H1 (cell line): Measurements from ENCODE around the gene ETNPPL. TPM values are rescaled to one million over a fixed set of nuclear protein-coding genes. Genes with fewer than 3 reads are reported as not detected.

Source experiments
- CREB1 ChIP-seq: IDR thresholded peaks from 2 replicates; pipeline ENCODE4 v1.6.1; 2012; ENCODE audit warnings: inconsistent platforms
- EZH2 ChIP-seq: fragments of 200-600 bp; sonication (generic); IDR thresholded peaks from 2 replicates; pipeline ENCODE4 v1.7.1; 2012; ENCODE audit warnings: low read depth, mild to moderate bottlenecking, moderate library complexity, low read length, inconsistent platforms; ENCODE audit not compliant: severe bottlenecking
- GABPA ChIP-seq: IDR thresholded peaks from 2 replicates; pipeline ENCODE4 v1.6.1; 2011; ENCODE audit warnings: mild to moderate bottlenecking, low read length, moderate library complexity, borderline replicate concordance; ENCODE audit not compliant: insufficient read depth
- POU5F1 ChIP-seq: IDR thresholded peaks from 2 replicates; pipeline ENCODE4 v1.6.1; 2011; ENCODE audit warnings: low read depth, mild to moderate bottlenecking, low read length, moderate library complexity
- polyA plus RNA-seq, 7 experiments: library from polyadenylated mRNA; depleted of rRNA in 3 of 7; stranded (reverse) in 5 of 7; unstranded in 2 of 7; fragments of >200 nt in 5 of 7; fragments of 200-250 nt in 2 of 7; gene quantifications; 1 replicate in 5 of 7; 2 replicates in 1 of 7; 4 replicates in 1 of 7; pipeline versions ENCODE4 v1.2.1 to v1.2.3, GENCODE V29; 2011 to 2013; ENCODE audit warnings: missing spikeins in 2 of 7, mixed read lengths in 2 of 7
- total RNA-seq: library from RNA; stranded (reverse); fragmentation: NEBNext Ultra II Directional; extraction: Animal tissue kit (Norgen Biotek cat#: 25700); gene quantifications from 2 replicates; pipeline ENCODE4 v1.2.1, GENCODE V29; 2021
- TF ChIP-seq, protein P1 (sequence below): IDR thresholded peaks from 2 replicates; pipeline ENCODE4 v1.6.1; 2011; ENCODE audit warnings: low read depth, mild to moderate bottlenecking, low read length; ENCODE audit not compliant: insufficient read depth
- TF ChIP-seq, protein P2 (sequence below): fragments of 300-600 bp; sonication (generic); IDR thresholded peaks from 2 replicates; pipeline ENCODE4 v1.7.1; 2012; ENCODE audit warnings: low read length, moderate library complexity, mild to moderate bottlenecking, inconsistent platforms; ENCODE audit not compliant: insufficient replicate concordance

ETNPPL gene
- total and polyA plus RNA-seq, 2 of the 8 experiments (the other 6 are each of a cell fraction or from before 2014, with no cell fraction given): 0.80 to 2.5 TPM

DNA sequence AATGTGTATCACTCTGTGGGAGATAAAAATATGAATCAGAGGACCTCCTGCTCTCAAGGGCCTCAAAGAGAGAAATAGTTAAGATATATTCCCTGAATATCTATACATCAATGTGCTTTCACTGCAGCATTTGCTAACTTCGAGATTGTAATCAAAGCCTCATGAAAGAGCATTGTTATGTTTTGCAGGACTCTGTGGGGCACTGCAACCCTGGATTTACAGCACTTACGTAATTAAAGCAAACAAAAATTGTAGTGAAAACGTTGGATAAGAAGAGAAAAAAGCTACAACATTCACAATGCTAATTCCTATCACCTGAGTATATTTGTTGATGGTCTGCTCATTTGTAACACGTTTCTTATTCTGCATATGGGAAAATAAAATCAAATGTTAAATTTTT lies 48.0 kb downstream of the ETNPPL start (continued):
- no peak for TF ChIP-seq EZH2
- no peak for TF ChIP-seq GABPA
- no peak for TF ChIP-seq CREB1
- TF ChIP-seq, protein P1, sequence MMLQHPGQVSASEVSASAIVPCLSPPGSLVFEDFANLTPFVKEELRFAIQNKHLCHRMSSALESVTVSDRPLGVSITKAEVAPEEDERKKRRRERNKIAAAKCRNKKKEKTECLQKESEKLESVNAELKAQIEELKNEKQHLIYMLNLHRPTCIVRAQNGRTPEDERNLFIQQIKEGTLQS: no peak
- no peak for TF ChIP-seq POU5F1
- TF ChIP-seq, protein P2, sequence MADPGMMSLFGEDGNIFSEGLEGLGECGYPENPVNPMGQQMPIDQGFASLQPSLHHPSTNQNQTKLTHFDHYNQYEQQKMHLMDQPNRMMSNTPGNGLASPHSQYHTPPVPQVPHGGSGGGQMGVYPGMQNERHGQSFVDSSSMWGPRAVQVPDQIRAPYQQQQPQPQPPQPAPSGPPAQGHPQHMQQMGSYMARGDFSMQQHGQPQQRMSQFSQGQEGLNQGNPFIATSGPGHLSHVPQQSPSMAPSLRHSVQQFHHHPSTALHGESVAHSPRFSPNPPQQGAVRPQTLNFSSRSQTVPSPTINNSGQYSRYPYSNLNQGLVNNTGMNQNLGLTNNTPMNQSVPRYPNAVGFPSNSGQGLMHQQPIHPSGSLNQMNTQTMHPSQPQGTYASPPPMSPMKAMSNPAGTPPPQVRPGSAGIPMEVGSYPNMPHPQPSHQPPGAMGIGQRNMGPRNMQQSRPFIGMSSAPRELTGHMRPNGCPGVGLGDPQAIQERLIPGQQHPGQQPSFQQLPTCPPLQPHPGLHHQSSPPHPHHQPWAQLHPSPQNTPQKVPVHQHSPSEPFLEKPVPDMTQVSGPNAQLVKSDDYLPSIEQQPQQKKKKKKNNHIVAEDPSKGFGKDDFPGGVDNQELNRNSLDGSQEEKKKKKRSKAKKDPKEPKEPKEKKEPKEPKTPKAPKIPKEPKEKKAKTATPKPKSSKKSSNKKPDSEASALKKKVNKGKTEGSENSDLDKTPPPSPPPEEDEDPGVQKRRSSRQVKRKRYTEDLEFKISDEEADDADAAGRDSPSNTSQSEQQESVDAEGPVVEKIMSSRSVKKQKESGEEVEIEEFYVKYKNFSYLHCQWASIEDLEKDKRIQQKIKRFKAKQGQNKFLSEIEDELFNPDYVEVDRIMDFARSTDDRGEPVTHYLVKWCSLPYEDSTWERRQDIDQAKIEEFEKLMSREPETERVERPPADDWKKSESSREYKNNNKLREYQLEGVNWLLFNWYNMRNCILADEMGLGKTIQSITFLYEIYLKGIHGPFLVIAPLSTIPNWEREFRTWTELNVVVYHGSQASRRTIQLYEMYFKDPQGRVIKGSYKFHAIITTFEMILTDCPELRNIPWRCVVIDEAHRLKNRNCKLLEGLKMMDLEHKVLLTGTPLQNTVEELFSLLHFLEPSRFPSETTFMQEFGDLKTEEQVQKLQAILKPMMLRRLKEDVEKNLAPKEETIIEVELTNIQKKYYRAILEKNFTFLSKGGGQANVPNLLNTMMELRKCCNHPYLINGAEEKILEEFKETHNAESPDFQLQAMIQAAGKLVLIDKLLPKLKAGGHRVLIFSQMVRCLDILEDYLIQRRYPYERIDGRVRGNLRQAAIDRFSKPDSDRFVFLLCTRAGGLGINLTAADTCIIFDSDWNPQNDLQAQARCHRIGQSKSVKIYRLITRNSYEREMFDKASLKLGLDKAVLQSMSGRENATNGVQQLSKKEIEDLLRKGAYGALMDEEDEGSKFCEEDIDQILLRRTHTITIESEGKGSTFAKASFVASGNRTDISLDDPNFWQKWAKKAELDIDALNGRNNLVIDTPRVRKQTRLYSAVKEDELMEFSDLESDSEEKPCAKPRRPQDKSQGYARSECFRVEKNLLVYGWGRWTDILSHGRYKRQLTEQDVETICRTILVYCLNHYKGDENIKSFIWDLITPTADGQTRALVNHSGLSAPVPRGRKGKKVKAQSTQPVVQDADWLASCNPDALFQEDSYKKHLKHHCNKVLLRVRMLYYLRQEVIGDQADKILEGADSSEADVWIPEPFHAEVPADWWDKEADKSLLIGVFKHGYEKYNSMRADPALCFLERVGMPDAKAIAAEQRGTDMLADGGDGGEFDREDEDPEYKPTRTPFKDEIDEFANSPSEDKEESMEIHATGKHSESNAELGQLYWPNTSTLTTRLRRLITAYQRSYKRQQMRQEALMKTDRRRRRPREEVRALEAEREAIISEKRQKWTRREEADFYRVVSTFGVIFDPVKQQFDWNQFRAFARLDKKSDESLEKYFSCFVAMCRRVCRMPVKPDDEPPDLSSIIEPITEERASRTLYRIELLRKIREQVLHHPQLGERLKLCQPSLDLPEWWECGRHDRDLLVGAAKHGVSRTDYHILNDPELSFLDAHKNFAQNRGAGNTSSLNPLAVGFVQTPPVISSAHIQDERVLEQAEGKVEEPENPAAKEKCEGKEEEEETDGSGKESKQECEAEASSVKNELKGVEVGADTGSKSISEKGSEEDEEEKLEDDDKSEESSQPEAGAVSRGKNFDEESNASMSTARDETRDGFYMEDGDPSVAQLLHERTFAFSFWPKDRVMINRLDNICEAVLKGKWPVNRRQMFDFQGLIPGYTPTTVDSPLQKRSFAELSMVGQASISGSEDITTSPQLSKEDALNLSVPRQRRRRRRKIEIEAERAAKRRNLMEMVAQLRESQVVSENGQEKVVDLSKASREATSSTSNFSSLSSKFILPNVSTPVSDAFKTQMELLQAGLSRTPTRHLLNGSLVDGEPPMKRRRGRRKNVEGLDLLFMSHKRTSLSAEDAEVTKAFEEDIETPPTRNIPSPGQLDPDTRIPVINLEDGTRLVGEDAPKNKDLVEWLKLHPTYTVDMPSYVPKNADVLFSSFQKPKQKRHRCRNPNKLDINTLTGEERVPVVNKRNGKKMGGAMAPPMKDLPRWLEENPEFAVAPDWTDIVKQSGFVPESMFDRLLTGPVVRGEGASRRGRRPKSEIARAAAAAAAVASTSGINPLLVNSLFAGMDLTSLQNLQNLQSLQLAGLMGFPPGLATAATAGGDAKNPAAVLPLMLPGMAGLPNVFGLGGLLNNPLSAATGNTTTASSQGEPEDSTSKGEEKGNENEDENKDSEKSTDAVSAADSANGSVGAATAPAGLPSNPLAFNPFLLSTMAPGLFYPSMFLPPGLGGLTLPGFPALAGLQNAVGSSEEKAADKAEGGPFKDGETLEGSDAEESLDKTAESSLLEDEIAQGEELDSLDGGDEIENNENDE: no peak
- TF ChIP-seq, all 59 proteins: peak for 0
